H9 (cell line): ENCODE data around the gene HNRNPK. TPM values are rescaled to one million over a fixed set of nuclear protein-coding genes. Genes with fewer than 3 reads are reported as not detected.

Experiments
- DNase-seq: peaks from one replicate; pipeline ENCODE4 v3.0.0-alpha.2; 2017
- H2AFZ ChIP-seq: one replicate; pipeline ENCODE4 v1.6.1; 2013; ENCODE audit warnings: mild to moderate bottlenecking, low read length, control low read depth, moderate library complexity
- H2AK5ac ChIP-seq: 2 replicates; pipeline ENCODE4 v1.6.1; 2013; ENCODE audit warnings: low read length, control low read depth, mixed read lengths; ENCODE audit not compliant: insufficient read length
- H2BK120ac ChIP-seq: one replicate; pipeline ENCODE4 v1.6.1; 2013; ENCODE audit warnings: low read depth, mild to moderate bottlenecking, low read length, control low read depth, inconsistent platforms; ENCODE audit not compliant: poor library complexity, severe bottlenecking
- H2BK12ac ChIP-seq: 2 replicates; pipeline ENCODE4 v1.6.1; 2013; ENCODE audit warnings: low read length, control low read depth, mixed read lengths, low read depth; ENCODE audit not compliant: insufficient read length
- H2BK15ac ChIP-seq: 2 replicates; pipeline ENCODE4 v1.6.1; 2013; ENCODE audit warnings: low read depth, low read length, control low read depth
- H2BK20ac ChIP-seq: one replicate; pipeline ENCODE4 v1.6.1; 2013; ENCODE audit warnings: low read depth, mild to moderate bottlenecking, low read length, control low read depth, inconsistent platforms; ENCODE audit not compliant: poor library complexity, severe bottlenecking
- H2BK5ac ChIP-seq: 2 replicates; pipeline ENCODE4 v1.6.1; 2013; ENCODE audit warnings: low read length, control low read depth, mixed read lengths; ENCODE audit not compliant: insufficient read length
- H3K14ac ChIP-seq: 2 replicates; pipeline ENCODE4 v1.6.1; 2013; ENCODE audit warnings: low read length, control low read depth; ENCODE audit not compliant: insufficient read depth
- H3K18ac ChIP-seq: 2 replicates; pipeline ENCODE4 v1.6.1; 2013; ENCODE audit warnings: low read depth, mild to moderate bottlenecking, mixed read lengths, low read length, control low read depth; ENCODE audit not compliant: insufficient read length
- H3K23ac ChIP-seq: 2 replicates; pipeline ENCODE4 v1.6.1; 2013; ENCODE audit warnings: low read length, control low read depth, mixed read lengths, low read depth; ENCODE audit not compliant: insufficient read length
- H3K23me2 ChIP-seq: 2 replicates; pipeline ENCODE4 v1.6.1; 2013; ENCODE audit warnings: low read depth, mild to moderate bottlenecking, mixed read lengths, low read length, control low read depth; ENCODE audit not compliant: insufficient read length, poor library complexity, severe bottlenecking
- H3K27ac ChIP-seq: 2 replicates; pipeline ENCODE4 v1.5.1; 2013; ENCODE audit warnings: low read length, control low read depth, mixed read lengths, low read depth; ENCODE audit not compliant: insufficient read length
- H3K27me3 ChIP-seq: 2 replicates; pipeline ENCODE4 v1.6.1; 2013; ENCODE audit warnings: low read length, control low read depth, inconsistent platforms; ENCODE audit not compliant: insufficient read depth
- H3K4ac ChIP-seq: 2 replicates; pipeline ENCODE4 v1.6.1; 2013; ENCODE audit warnings: low read depth, mild to moderate bottlenecking, control low read depth, inconsistent platforms, low read length, moderate library complexity
- H3K4me1 ChIP-seq: 2 replicates; pipeline ENCODE4 v1.6.1; 2013; ENCODE audit warnings: low read length, control low read depth, inconsistent platforms; ENCODE audit not compliant: insufficient read depth
- H3K4me2 ChIP-seq: 2 replicates; pipeline ENCODE4 v1.6.1; 2013; ENCODE audit warnings: low read length, control low read depth, mixed read lengths; ENCODE audit not compliant: insufficient read length, insufficient read depth
- H3K56ac ChIP-seq: 2 replicates; pipeline ENCODE4 v1.6.1; 2013; ENCODE audit warnings: low read depth, mild to moderate bottlenecking, mixed read lengths, low read length, control low read depth; ENCODE audit not compliant: insufficient read length
- H3K79me1 ChIP-seq: 2 replicates; pipeline ENCODE4 v1.6.1; 2013; ENCODE audit warnings: low read depth, mild to moderate bottlenecking, moderate library complexity, low read length, control low read depth, inconsistent platforms; ENCODE audit not compliant: insufficient read depth, poor library complexity, severe bottlenecking
- H3K79me2 ChIP-seq: 2 replicates; pipeline ENCODE4 v1.6.1; 2013; ENCODE audit warnings: low read length, control low read depth, inconsistent platforms; ENCODE audit not compliant: insufficient read depth
- H3K9ac ChIP-seq: 2 replicates; pipeline ENCODE4 v1.6.1; 2013; ENCODE audit warnings: low read length, control low read depth, mixed read lengths; ENCODE audit not compliant: insufficient read length; ENCODE audit errors: extremely low read depth
- H3K9me3 ChIP-seq: one replicate; pipeline ENCODE4 v1.6.1; 2013; ENCODE audit warnings: low read depth, low read length, inconsistent platforms; ENCODE audit not compliant: control insufficient read depth
- H3T11ph ChIP-seq: one replicate; pipeline ENCODE4 v1.6.1; 2013; ENCODE audit warnings: mild to moderate bottlenecking, low read length, control low read depth, inconsistent platforms
- H4K20me1 ChIP-seq: one replicate; pipeline ENCODE4 v1.6.1; 2013; ENCODE audit not compliant: control insufficient read depth, insufficient read length, insufficient read depth
- H4K5ac ChIP-seq: 2 replicates; pipeline ENCODE4 v1.6.1; 2013; ENCODE audit warnings: low read depth, mild to moderate bottlenecking, mixed read lengths, low read length, control low read depth; ENCODE audit not compliant: insufficient read length
- H4K8ac ChIP-seq: replicated peaks from 2 replicates; pipeline ENCODE4 v1.6.1; 2013; ENCODE audit warnings: low read length, control low read depth, mixed read lengths, low read depth; ENCODE audit not compliant: insufficient read length
- H4K91ac ChIP-seq: 2 replicates; pipeline ENCODE4 v1.6.1; 2013; ENCODE audit warnings: low read depth, mild to moderate bottlenecking, moderate library complexity, mixed read lengths, low read length, control low read depth; ENCODE audit not compliant: insufficient read length
- H3K27ac Mint-ChIP-seq, 3 experiments: 2 replicates in 2 of 3; 3 replicates in 1 of 3; pipeline ENCODE4 v1.8.0; 2020 to 2021; ENCODE audit warnings: mixed read lengths in 3 of 3, mild to moderate bottlenecking in 1 of 3, moderate library complexity in 1 of 3
- H3K27me3 Mint-ChIP-seq: 2 replicates; pipeline ENCODE4 v1.8.0; 2021; ENCODE audit warnings: low read depth, mild to moderate bottlenecking, moderate library complexity, mixed read lengths
- H3K36me3 Mint-ChIP-seq, 3 experiments: 2 replicates in 2 of 3; 3 replicates in 1 of 3; pipeline ENCODE4 v1.8.0; 2020 to 2021; ENCODE audit warnings: low read depth in 3 of 3, mixed read lengths in 3 of 3; ENCODE audit not compliant: insufficient read depth in 1 of 3
- H3K4me1 Mint-ChIP-seq, 2 experiments: 2 replicates each; pipeline ENCODE4 v1.8.0; 2020; ENCODE audit warnings: mixed read lengths in 2 of 2
- H3K4me3 Mint-ChIP-seq, 2 experiments: 2 replicates in 1 of 2; 3 replicates in 1 of 2; pipeline ENCODE4 v1.8.0; 2020 to 2021; ENCODE audit warnings: mild to moderate bottlenecking in 2 of 2, mixed read lengths in 2 of 2, moderate library complexity in 1 of 2
- H3K9me3 Mint-ChIP-seq, 2 experiments: 2 replicates in 1 of 2; 3 replicates in 1 of 2; pipeline ENCODE4 v1.8.0; 2020; ENCODE audit warnings: mild to moderate bottlenecking in 2 of 2, mixed read lengths in 2 of 2, moderate library complexity in 1 of 2
- CTCF ChIP-seq: fragments of 200-600 bp; sonication (generic); conservative IDR thresholded peaks from 3 replicates; pipeline ENCODE4 v1.8.0; 2021; ENCODE audit warnings: antibody characterized with exemption, mild to moderate bottlenecking
- WGBS: extraction: QIAGEN DNeasy Blood & Tissue Kit; methylation state at CpG from one replicate; pipeline ENCODE4 v1.1.7; 2013; ENCODE audit warnings: missing lambda C conversion rate, low lambda C conversion rate, mixed read lengths; ENCODE audit not compliant: insufficient read length; ENCODE audit errors: extremely low coverage; 5-methylcytosine and 5-hydroxymethylcytosine counted together
- total RNA-seq: library from RNA; stranded (reverse); gene quantifications from 2 replicates; pipeline ENCODE4 v1.2.1, GENCODE V29; 2021

The HNRNPK gene
- total RNA-seq, 1 experiment from 2014 or later, result 790 TPM

GRCh38 chr9:83978992-83979811 is 813 bp downstream of the HNRNPK start:
- H3K79me1 ChIP-seq, result peaks cover 8% of the 10 kb centered on the region
- H3K18ac ChIP-seq, result peak overlapping the region; percentile 100
- Mint-ChIP-seq H3K4me3 (peak overlapping the region; percentile 97), H3K36me3 (peaks cover 48 to 57% (median 56%) of the 10 kb centered on the region in 3 experiments), H3K27ac (peak overlapping the region; percentile 99 to 100 (median 100)), H3K9me3 (peaks cover 0 to 3% of the 10 kb centered on the region in 2 experiments; a peak in 1 of 5 replicates), H3K27me3 (peaks cover 4% of the 10 kb centered on the region; the same call in 1 of the 2 replicates), H3K4me1 (peaks cover 40 to 48% of the 10 kb centered on the region in 2 experiments)
- no peak overlapping the region for H2BK20ac ChIP-seq
- peak overlapping the region; percentile 98 for H2BK5ac ChIP-seq
- H3K56ac ChIP-seq, result peak overlapping the region; percentile 100
- H2AK5ac ChIP-seq, result peak overlapping the region; percentile 90
- H4K5ac ChIP-seq, result peak overlapping the region; percentile 100
- peak overlapping the region; percentile 83 for H3K27ac ChIP-seq
- peak overlapping the region; percentile 100 for H4K8ac ChIP-seq
- no peak overlapping the region for H3K23ac ChIP-seq
- H3K14ac ChIP-seq, result peak overlapping the region; percentile 100
- H2AFZ ChIP-seq, result no peak overlapping the region
- no peaks in the 10 kb centered on the region for H3K9me3 ChIP-seq
- H3K23me2 ChIP-seq, result peaks cover 8% of the 10 kb centered on the region
- peaks cover 4% of the 10 kb centered on the region for H4K20me1 ChIP-seq
- no peak overlapping the region for H2BK15ac ChIP-seq
- peaks cover 39% of the 10 kb centered on the region for H3K79me2 ChIP-seq
- H3K4me1 ChIP-seq, result no peaks in the 10 kb centered on the region
- WGBS, result no CpG with 5 or more reads among the region's 55 CpGs
- no peak for TF ChIP-seq CTCF
- H3K27me3 ChIP-seq, result no peaks in the 10 kb centered on the region
- H3K4ac ChIP-seq, result peak overlapping the region; percentile 99
- H2BK120ac ChIP-seq, result peak overlapping the region; percentile 99
- H3T11ph ChIP-seq, result peak overlapping the region; percentile 92
- peak overlapping the region; percentile 67 for H3K4me2 ChIP-seq
- peak; percentile 81 for DNase-seq
- H3K9ac ChIP-seq, result peak overlapping the region; percentile 100
- peak overlapping the region; percentile 99 for H4K91ac ChIP-seq
- H2BK12ac ChIP-seq, result no peak overlapping the region
